GM18498 (cell line): ENCODE measurements around the gene STUM.

ENCODE experiments used
- ATAC-seq: cut with Tn5 transposase; IDR thresholded peaks from one replicate; pipeline ENCODE4 v1.9.1; 2021; ENCODE audit warnings: mild to moderate bottlenecking, moderate library complexity; ENCODE audit not compliant: unreplicated experiment

Gene STUM

GRCh38 chr1:226649244-226649643 lies 100.7 kb downstream of the STUM start:
- no peak for ATAC-seq

- ATAC-seq, result no peak
These were observed 101.2 kb downstream of the STUM start for GRCh38 chr1:226649780-226650179.

GRCh38 chr1:226650236-226650841 lies 101.8 kb downstream of the STUM start:
- ATAC-seq, result no peak

GRCh38 chr1:226651041-226651731 lies 102.6 kb downstream of the STUM start:
- no peak for ATAC-seq

GRCh38 chr1:226651732-226652105 lies 103.2 kb downstream of the STUM start:
- no peak for ATAC-seq

GRCh38 chr1:226652613-226653012 lies 104.0 kb downstream of the STUM start:
- no peak for ATAC-seq

GRCh38 chr1:226653311-226653921 lies 104.9 kb downstream of the STUM start:
- ATAC-seq, result peak; percentile 72

- no peak for ATAC-seq
These were observed 105.6 kb downstream of the STUM start for GRCh38 chr1:226654046-226654667.

- no peak for ATAC-seq
These were observed 106.1 kb downstream of the STUM start for GRCh38 chr1:226654668-226655055.

GRCh38 chr1:226655251-226656163 lies 106.9 kb downstream of the STUM start:
- no peak for ATAC-seq

- ATAC-seq, result no peak
These were observed 107.6 kb downstream of the STUM start for GRCh38 chr1:226656201-226656600.

GRCh38 chr1:226656601-226657277 lies 108.2 kb downstream of the STUM start:
- ATAC-seq, result no peak

- no peak for ATAC-seq
These were observed 109.5 kb downstream of the STUM start for GRCh38 chr1:226657895-226658545.

- ATAC-seq, result no peak
These were observed 110.1 kb downstream of the STUM start for GRCh38 chr1:226658546-226659125.
